Bronchial epithelial cell (primary cell): ENCODE measurements around the gene IQGAP1. TPM values are rescaled to one million over a fixed set of nuclear protein-coding genes. Genes with fewer than 3 reads are reported as not detected.

ENCODE experiments used
- DNase-seq: peaks from one replicate; pipeline ENCODE4 v3.0.0-alpha.2; 2010; ENCODE audit warnings: low read depth
- FAIRE-seq: peaks from 2 replicates; lab custom pipeline; 2011; peaks lifted over from hg19 to GRCh38; lab: Jason Lieb, UNC
- H3K27me3 ChIP-seq: 2 replicates; pipeline ENCODE4 v1.5.1; 2011; ENCODE audit warnings: low read length; ENCODE audit not compliant: control insufficient read depth, insufficient read depth
- H3K36me3 ChIP-seq: 2 replicates; pipeline ENCODE4 v1.5.1; 2011; ENCODE audit warnings: low read length; ENCODE audit not compliant: control insufficient read depth, insufficient read depth
- H3K4me3 ChIP-seq: 2 replicates; pipeline ENCODE4 v1.5.1; 2011; ENCODE audit warnings: mild to moderate bottlenecking, low read depth, low read length, control low read depth
- CTCF ChIP-seq: IDR thresholded peaks from 2 replicates; pipeline ENCODE4 v1.5.1; 2011; ENCODE audit warnings: mild to moderate bottlenecking, moderate library complexity, low read length, control low read depth, inconsistent platforms; ENCODE audit not compliant: insufficient read depth, severe bottlenecking
- total RNA-seq: library from RNA; depleted of rRNA; stranded (reverse); fragments of >200 nt; gene quantifications from 2 replicates; pipeline ENCODE4 v1.2.1, GENCODE V29; 2014

IQGAP1 gene
- total RNA-seq, 1 donor from 2014 or later: 163 TPM

DNA sequence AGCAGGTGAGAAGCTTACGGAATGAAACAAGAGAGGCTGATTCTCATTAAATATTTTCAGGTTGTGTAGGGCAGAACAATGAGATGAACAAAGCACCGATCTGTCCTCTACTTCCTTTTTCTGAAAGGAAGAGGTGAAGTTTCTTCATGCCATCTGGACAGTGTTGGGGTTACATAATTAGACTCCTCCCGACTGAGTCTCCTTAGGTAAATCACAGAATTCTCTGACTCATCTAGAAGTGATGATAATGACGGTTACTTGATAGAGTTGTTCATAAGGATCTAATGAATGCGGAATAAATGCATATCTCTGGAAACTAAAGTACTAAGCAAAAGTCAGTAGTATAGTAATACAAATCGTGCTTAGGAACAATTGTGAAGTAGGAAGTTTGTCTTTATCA is 162.9 kb downstream of the IQGAP1 start:
- no peak for FAIRE-seq
- no peak for TF ChIP-seq CTCF
- H3K27me3 ChIP-seq: no peaks in the 10 kb centered on the region
- H3K4me3 ChIP-seq: no peak overlapping the region
- peaks cover 1% of the 10 kb centered on the region for H3K36me3 ChIP-seq
- peak; percentile 31 for DNase-seq

Other genes with a start within 250 kb of the IQGAP1 start
- 90.6 and 156 TPM in 2 replicates for gene SEMA4B, start 186.9 kb upstream of the IQGAP1 start, total RNA-seq
- 41.1 and 50.2 TPM in 2 replicates for gene CIB1, start 154.3 kb upstream of the IQGAP1 start, total RNA-seq
- gene GDPGP1, start 154.0 kb upstream of the IQGAP1 start, total RNA-seq: 2.0 and 2.9 TPM in 2 replicates
- under 0.01 TPM in 2 replicates for gene TTLL13, start 138.7 kb upstream of the IQGAP1 start, total RNA-seq
- gene NGRN, start 122.6 kb upstream of the IQGAP1 start, total RNA-seq: 99.1 and 114 TPM in 2 replicates
- 3.3 and 4.2 TPM in 2 replicates for gene ZNF774, start 36.0 kb upstream of the IQGAP1 start, total RNA-seq
- gene CRTC3, start 141.7 kb downstream of the IQGAP1 start, total RNA-seq: 5.8 and 9.2 TPM in 2 replicates